Suppressor macrophage treated with lipopolysaccharide for 1 hour (primary cell): ENCODE data around the gene PHACTR3.
"Not testable (repeated sequence)": the region's sequence is repeated elsewhere in the genome, so short reads cannot be mapped to it uniquely, and the experiment has no call there.

Experiments used
- DNase-seq, 3 donors: peaks; one replicate each; pipeline ENCODE4 v3.0.0-alpha.2; 2020 to 2022

The PHACTR3 gene

GRCh38 chr20:59603781-59604541, at the start of gene PHACTR3:
PHACTR3 (plus strand) TSS chr20:59604540; CDS start chr20:59605015, 475 bp downstream.
- DNase-seq = no peak

GRCh38 chr20:59557733-59558529, 46.4 kb upstream of the PHACTR3 start:
- not testable (repeated sequence) for DNase-seq

GRCh38 chr20:59559024-59559817, 45.1 kb upstream of the PHACTR3 start:
- DNase-seq = no peak

GRCh38 chr20:59559863-59560262, 44.5 kb upstream of the PHACTR3 start:
- no peak for DNase-seq

- peak; percentile 49 to 57 (median 56) for DNase-seq
Observed at GRCh38 chr20:59560588-59561227, 43.6 kb upstream of the PHACTR3 start.

- no peak for DNase-seq
Observed at GRCh38 chr20:59561228-59561605, 43.1 kb upstream of the PHACTR3 start.

- DNase-seq = no peak
Observed at GRCh38 chr20:59561614-59562277, 42.6 kb upstream of the PHACTR3 start.

- DNase-seq = no peak
Observed at GRCh38 chr20:59564171-59564570, 40.2 kb upstream of the PHACTR3 start.

GRCh38 chr20:59564943-59565342, 39.4 kb upstream of the PHACTR3 start:
- DNase-seq = no peak

GRCh38 chr20:59565768-59566461, 38.4 kb upstream of the PHACTR3 start:
- DNase-seq = no peak

- no peak for DNase-seq
Observed at GRCh38 chr20:59566631-59567524, 37.5 kb upstream of the PHACTR3 start.

GRCh38 chr20:59567585-59568508, 36.5 kb upstream of the PHACTR3 start:
- DNase-seq = no peak

- no peak for DNase-seq
Observed at GRCh38 chr20:59568509-59569024, 35.8 kb upstream of the PHACTR3 start.

- DNase-seq = no peak
Observed at GRCh38 chr20:59569305-59569704, 35.0 kb upstream of the PHACTR3 start.

GRCh38 chr20:59571151-59571550, 33.2 kb upstream of the PHACTR3 start:
- DNase-seq = no peak

- peak; percentile 77 to 82 (median 78) for DNase-seq
Observed at GRCh38 chr20:59571551-59572314, 32.6 kb upstream of the PHACTR3 start.

- no peak for DNase-seq
Observed at GRCh38 chr20:59572515-59572914, 31.8 kb upstream of the PHACTR3 start.

- DNase-seq = no peak
Observed at GRCh38 chr20:59573837-59574236, 30.5 kb upstream of the PHACTR3 start.
